Thyroid gland (tissue), 4 donors: ENCODE data around the gene SCAP. TPM values are rescaled to one million over a fixed set of nuclear protein-coding genes. Genes with fewer than 3 reads are reported as not detected.

Experiments used
- DNase-seq, 2 donors: peaks; one replicate each; pipeline ENCODE4 v3.0.0-alpha.2; 2019
- H3K27ac ChIP-seq, 3 donors: fragments of 200-600 bp; sonication (generic); 1 replicate in 2 of 3; 2 replicates in 1 of 3; pipeline ENCODE4 v1.5.1; 2016 to 2019; ENCODE audit warnings: mild to moderate bottlenecking in 1 of 3, moderate library complexity in 1 of 3
- H3K27me3 ChIP-seq: fragments of 200-600 bp; sonication (generic); one replicate; pipeline ENCODE4 v1.5.1; 2019
- H3K36me3 ChIP-seq, 2 donors: fragments of 200-600 bp; sonication (generic); one replicate each; pipeline ENCODE4 v1.5.1; 2016 to 2019
- H3K4me1 ChIP-seq, 2 donors: fragments of 200-600 bp; sonication (generic); one replicate each; pipeline ENCODE4 v1.5.1; 2017 to 2019
- H3K4me3 ChIP-seq, 3 donors: fragments of 200-600 bp; sonication (generic); replicated peaks in 1 of 3; 1 replicate in 2 of 3; 2 replicates in 1 of 3; pipeline ENCODE4 v1.5.1; 2016; ENCODE audit warnings: mild to moderate bottlenecking in 1 of 3
- H3K9me3 ChIP-seq: fragments of 200-600 bp; sonication (generic); one replicate; pipeline ENCODE4 v1.5.1; 2017
- CTCF ChIP-seq, 6 experiments: fragments of 200-600 bp in 3 of 6; fragments of 450-650 bp in 3 of 6; sonication (generic) in 3 of 6; IDR thresholded peaks; one replicate each; pipeline ENCODE4 v1.5.1; 2016 to 2019; ENCODE audit warnings: antibody characterized with exemption in 6 of 6, mild to moderate bottlenecking in 2 of 6, inconsistent platforms in 1 of 6, moderate library complexity in 1 of 6
- POLR2A ChIP-seq, 2 donors: fragments of 450-650 bp; IDR thresholded peaks; one replicate each; pipeline ENCODE4 v1.6.1; 2017; ENCODE audit warnings: antibody characterized with exemption in 2 of 2, mild to moderate bottlenecking in 2 of 2, moderate library complexity in 1 of 2
- WGBS, 2 donors: methylation state at CpG; one replicate each; pipeline ENCODE4 v1.1.5; 2017; 5-methylcytosine and 5-hydroxymethylcytosine counted together
- intact Hi-C: fragments of 100-400 bp; cut with DNase I; formaldehyde crosslinking; loops from one replicate; pipeline ENCODE4 v1.15.1; 2023
- total RNA-seq, 4 donors: library from RNA; depleted of rRNA; stranded (reverse); fragments of >200 nt; gene quantifications; one replicate each; pipeline ENCODE4 v1.2.3, GENCODE V29; 2016

SCAP gene
- total RNA-seq, 4 donors from 2014 or later = 56.8 to 102 (median 88.8) TPM

- Histone ChIP-seq H3K4me3 (no peak overlapping the region), H3K27me3 (no peaks in the 10 kb centered on the region), H3K36me3 (peaks cover 45 to 53% of the 10 kb centered on the region in 2 donors), H3K9me3 (no peaks in the 10 kb centered on the region), H3K27ac (no peak overlapping the region), H3K4me1 (peaks cover 11 to 17% of the 10 kb centered on the region in 2 donors)
- WGBS, 2 donors = 86 to 94% methylated on average over 4 to 7 of the region's 7 CpGs
- TF ChIP-seq CTCF (IDR thresholded peaks at IDR 0.05) (no peak), POLR2A (IDR thresholded peaks at IDR 0.05) (no peak)
- intact Hi-C loops = no loop called here
- DNase-seq = no peak
Measured at GRCh38 chr3:47407237-47407636, 68.5 kb downstream of the SCAP start.

GRCh38 chr3:47406762-47407149 is 69.0 kb downstream of the SCAP start:
- no peak overlapping the region for H3K4me3 ChIP-seq
- TF ChIP-seq POLR2A (IDR thresholded peaks at IDR 0.05) (no peak), CTCF (IDR thresholded peaks at IDR 0.05) (no peak)
- no peaks in the 10 kb centered on the region for H3K27me3 ChIP-seq
- intact Hi-C loops = no loop called here
- H3K27ac ChIP-seq = no peak overlapping the region
- H3K4me1 ChIP-seq = peaks cover 11 to 17% of the 10 kb centered on the region in 2 donors
- H3K36me3 ChIP-seq = peaks cover 41 to 48% of the 10 kb centered on the region in 2 donors
- no peaks in the 10 kb centered on the region for H3K9me3 ChIP-seq
- no peak for DNase-seq
- 92 to 95% methylated on average over 4 to 9 of the region's 9 CpGs for WGBS, 2 donors

GRCh38 chr3:47405820-47406761 is 69.7 kb downstream of the SCAP start:
- Histone ChIP-seq H3K27me3 (no peaks in the 10 kb centered on the region), H3K4me1 (peaks cover 11 to 22% of the 10 kb centered on the region in 2 donors), H3K27ac (peak overlapping the region in 2 of 3 donors; percentile 19 to 64), H3K9me3 (no peaks in the 10 kb centered on the region), H3K4me3 (no peak overlapping the region), H3K36me3 (peaks cover 34 to 43% of the 10 kb centered on the region in 2 donors)
- 91 to 95% methylated on average over 30 to 31 of the region's 31 CpGs for WGBS, 2 donors
- DNase-seq = no peak
- intact Hi-C loops = no loop called here
- TF ChIP-seq POLR2A (IDR thresholded peaks at IDR 0.05) = no peak
- no peak for TF ChIP-seq CTCF (IDR thresholded peaks at IDR 0.05)

GRCh38 chr3:47404955-47405790 is 70.6 kb downstream of the SCAP start:
- WGBS, 2 donors = 55 to 56% methylated on average over 9 of the region's 9 CpGs
- Histone ChIP-seq H3K4me3 (no peak overlapping the region), H3K27ac (peak overlapping the region; percentile 19 to 64 (median 33)), H3K4me1 (peaks cover 11 to 23% of the 10 kb centered on the region in 2 donors), H3K36me3 (peaks cover 32 to 39% of the 10 kb centered on the region in 2 donors), H3K27me3 (no peaks in the 10 kb centered on the region), H3K9me3 (no peaks in the 10 kb centered on the region)
- intact Hi-C loops = no loop called here
- TF ChIP-seq POLR2A (IDR thresholded peaks at IDR 0.05) (no peak), CTCF (IDR thresholded peaks at IDR 0.05) (no peak)
- peak; percentile 63 to 65 for DNase-seq
